Measurements from ENCODE around the gene ADAMTS12.

The ADAMTS12 gene

GRCh38 chr5:33650911-33651310 is 240.9 kb downstream of the ADAMTS12 start:
- no peak for DNase-seq (ENCODE audit: low spot score)

DNA sequence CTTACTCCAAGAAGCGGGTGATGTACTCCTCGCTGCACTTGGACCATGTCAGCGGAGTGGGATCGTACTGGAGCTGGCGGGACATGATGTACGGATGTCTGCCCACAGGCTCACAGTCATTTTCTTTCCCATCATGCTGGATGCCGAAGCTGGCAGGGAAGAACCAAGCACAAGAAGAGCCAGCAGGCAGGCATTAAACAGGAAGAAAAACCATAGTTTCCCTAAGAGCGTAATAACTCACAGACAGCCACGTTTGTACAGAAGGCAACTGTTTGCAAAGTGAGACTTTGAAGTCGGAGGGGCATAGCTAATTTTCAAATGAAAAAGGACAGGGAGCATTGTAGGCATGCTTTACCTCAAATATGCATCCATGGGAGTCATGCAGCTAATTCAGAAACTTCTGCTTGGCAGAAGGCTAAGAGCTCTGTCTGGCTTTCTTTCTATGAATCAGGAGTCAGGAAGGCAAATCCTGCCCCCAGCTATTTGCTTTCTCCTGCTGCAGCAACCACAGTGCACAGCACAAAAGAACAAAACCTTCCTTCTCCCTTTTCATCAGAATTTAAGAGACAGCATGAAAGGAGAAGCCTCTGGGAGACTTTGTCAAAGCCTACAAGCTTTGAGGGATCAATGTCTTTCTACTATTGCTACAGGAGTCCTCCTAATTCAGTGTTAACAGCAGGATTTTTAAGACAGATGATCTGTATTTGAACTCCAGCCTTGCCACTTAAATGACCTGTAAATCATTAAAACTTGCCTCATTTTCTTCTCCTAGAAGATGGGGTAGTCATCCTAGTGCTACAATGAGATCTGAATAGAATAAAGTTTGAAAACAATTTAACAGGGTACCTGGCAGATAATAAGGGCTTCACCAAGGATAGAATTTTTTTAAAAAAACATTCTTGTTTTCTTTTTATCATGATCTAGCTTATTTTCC is 242.0 kb downstream of the ADAMTS12 start:
- DNase-seq (ENCODE audit: low spot score): peak; percentile 60

GRCh38 chr5:33641744-33642505 is 249.9 kb downstream of the ADAMTS12 start:
- no peak for DNase-seq (ENCODE audit: low spot score)

- no peak for DNase-seq (ENCODE audit: low spot score)
These were observed 252.3 kb downstream of the ADAMTS12 start for GRCh38 chr5:33639474-33639873.

DNA sequence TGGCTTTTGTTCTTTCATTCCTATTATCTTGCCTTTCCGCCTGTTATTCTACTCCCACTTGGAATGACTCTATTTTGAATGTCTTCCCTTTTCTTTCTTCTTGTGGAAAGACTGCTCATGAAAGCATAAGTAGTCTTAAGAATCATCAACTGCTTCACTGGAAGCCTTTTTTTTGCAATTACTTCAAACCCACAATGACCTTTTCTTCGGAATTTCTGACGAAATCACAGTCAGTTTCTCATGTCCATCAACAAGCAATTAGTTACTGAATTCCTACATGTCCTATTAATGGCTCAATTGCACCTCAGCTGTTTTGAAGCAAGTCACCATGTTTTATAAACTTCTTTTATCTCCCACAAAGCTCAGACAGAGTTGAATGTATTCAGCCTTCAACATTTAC is 254.8 kb downstream of the ADAMTS12 start:
- no peak for DNase-seq (ENCODE audit: low spot score)

- no peak for DNase-seq (ENCODE audit: low spot score)
These were observed 256.2 kb downstream of the ADAMTS12 start for GRCh38 chr5:33635582-33635981.

GRCh38 chr5:33633699-33634098 is 258.1 kb downstream of the ADAMTS12 start:
- no peak for DNase-seq (ENCODE audit: low spot score)

GRCh38 chr5:33631786-33632185 is 260.0 kb downstream of the ADAMTS12 start:
- no peak for DNase-seq (ENCODE audit: low spot score)

GRCh38 chr5:33631139-33631538 is 260.7 kb downstream of the ADAMTS12 start:
- DNase-seq (ENCODE audit: low spot score): no peak

DNA sequence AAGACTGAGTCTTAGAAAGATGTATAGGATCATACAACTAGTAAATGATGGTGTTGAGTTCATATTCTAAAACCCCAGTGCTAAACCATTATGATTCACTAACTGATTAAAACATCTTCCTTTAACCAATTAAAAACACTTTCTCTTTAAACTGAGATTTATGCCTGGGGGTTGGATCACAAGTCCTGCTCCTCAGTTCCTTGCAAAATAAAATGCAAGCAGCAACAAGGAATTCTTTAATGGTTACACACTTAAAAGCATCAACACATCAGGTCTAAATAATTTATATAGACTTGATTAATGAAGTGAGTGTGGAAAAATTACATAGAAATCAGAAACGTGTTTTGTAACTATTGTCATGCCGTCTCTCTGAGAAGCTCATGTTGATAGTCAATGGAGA is 261.8 kb downstream of the ADAMTS12 start:
- no peak for DNase-seq (ENCODE audit: low spot score)

GRCh38 chr5:33628796-33629195 is 263.0 kb downstream of the ADAMTS12 start:
- no peak for DNase-seq (ENCODE audit: low spot score)

GRCh38 chr5:33621514-33621913 is 270.3 kb downstream of the ADAMTS12 start:
- DNase-seq (ENCODE audit: low spot score): no peak

DNA sequence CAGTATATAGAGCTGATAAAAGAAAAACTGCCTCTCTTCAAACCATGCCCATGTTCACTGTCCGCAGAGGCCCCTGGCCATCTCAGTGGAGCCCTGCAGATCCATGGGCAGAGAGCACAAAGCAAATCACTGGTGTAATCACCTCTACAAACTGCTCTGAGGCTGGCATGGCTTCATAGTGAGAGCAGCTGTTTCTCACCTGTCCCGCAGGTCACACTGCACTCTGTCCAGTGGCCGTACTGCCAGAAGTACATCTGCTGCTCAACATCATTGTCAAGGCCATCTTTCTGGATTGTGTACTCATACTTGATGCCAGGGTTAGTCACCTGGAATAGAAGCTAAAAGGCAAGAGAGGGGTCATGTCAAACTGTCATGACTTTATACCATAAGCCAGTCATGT is 277.8 kb downstream of the ADAMTS12 start:
- no peak for DNase-seq (ENCODE audit: low spot score)

- DNase-seq (ENCODE audit: low spot score): peak; percentile 26
These were observed 279.4 kb downstream of the ADAMTS12 start for GRCh38 chr5:33612386-33612785.

GRCh38 chr5:33611877-33612276 is 279.9 kb downstream of the ADAMTS12 start:
- peak; percentile 31 for DNase-seq (ENCODE audit: low spot score)

GRCh38 chr5:33608344-33609041 is 283.3 kb downstream of the ADAMTS12 start:
- DNase-seq (ENCODE audit: low spot score): no peak

- DNase-seq (ENCODE audit: low spot score): no peak
These were observed 287.3 kb downstream of the ADAMTS12 start for GRCh38 chr5:33604503-33604902.

DNA sequence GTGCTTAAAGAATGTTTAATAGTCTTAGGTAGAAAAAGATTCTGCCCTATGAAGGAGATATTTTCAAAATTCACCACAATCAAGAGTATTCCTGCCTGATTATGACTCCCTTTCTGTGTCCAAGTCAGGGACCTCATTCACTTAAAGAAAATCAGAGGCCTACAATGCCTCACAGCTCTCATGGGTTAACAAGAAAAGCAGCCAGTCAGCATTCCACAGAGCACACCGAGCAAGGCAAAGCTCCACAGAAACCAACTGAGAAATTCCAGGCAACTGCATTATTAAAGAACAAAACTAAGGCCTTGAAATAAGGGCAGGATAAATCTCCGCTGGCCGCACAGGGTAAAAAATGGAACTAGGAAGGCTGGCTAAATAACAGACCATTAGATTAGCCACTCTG is 289.9 kb downstream of the ADAMTS12 start:
- DNase-seq (ENCODE audit: low spot score): no peak

DNA sequence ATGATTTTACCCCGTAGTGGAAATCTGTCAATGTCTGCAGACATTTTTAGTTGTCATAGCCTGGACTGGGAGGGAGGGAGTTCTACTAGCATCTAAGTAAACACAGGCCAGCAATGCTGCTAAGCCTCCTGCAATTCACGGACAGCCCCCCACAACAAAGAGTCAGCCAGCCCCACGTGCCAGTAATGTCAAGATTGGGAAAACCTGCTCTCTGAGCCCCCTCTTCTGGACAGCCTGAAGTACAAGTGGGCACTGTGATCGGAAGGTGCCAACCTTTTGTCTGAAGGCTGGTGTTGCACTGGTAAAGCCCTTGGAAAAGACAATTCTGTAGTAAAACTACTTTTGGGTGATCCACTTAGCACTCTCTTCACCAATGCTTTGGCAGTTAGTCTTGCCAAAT is 296.5 kb downstream of the ADAMTS12 start:
- no peak for DNase-seq (ENCODE audit: low spot score)

DNA sequence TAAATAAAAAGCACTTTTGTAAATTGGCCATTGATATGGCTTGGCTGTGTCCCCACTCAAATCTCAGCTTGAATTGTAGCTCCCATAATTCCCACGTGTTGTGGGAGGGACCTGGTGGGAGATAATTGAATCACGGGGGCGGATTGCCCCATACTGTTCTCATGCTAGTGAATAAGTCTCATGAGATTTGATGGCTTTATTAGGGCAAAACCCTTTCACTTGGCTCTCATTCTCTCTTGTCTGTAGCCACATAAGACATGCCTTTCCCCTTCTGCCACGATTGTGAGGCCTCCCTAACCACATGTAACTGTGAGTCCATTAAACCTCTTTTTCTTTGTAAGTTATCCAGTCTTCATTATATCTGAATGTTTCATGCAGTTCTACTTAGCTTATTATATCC is 297.8 kb downstream of the ADAMTS12 start:
- DNase-seq (ENCODE audit: low spot score): no peak

DNA sequence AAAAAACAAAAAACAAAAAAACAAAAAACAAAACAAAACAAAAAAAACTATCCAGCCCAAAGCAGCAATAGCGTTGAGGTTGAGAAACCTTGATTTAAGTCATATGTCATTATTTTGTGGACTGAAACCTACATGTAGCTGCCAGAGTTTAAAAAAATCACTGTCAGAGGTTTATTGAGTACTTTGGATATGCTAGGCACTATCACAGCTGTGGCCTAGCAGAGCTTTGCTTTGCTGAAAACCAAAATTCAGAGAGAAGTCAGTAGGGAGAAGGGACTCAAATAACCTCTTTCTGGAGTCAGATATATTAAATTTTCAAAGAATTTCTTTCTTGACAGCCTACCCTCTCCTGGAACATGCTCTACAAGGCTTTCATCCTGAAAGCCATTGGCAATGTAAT is 299.5 kb downstream of the ADAMTS12 start:
- DNase-seq (ENCODE audit: low spot score): no peak

DNA sequence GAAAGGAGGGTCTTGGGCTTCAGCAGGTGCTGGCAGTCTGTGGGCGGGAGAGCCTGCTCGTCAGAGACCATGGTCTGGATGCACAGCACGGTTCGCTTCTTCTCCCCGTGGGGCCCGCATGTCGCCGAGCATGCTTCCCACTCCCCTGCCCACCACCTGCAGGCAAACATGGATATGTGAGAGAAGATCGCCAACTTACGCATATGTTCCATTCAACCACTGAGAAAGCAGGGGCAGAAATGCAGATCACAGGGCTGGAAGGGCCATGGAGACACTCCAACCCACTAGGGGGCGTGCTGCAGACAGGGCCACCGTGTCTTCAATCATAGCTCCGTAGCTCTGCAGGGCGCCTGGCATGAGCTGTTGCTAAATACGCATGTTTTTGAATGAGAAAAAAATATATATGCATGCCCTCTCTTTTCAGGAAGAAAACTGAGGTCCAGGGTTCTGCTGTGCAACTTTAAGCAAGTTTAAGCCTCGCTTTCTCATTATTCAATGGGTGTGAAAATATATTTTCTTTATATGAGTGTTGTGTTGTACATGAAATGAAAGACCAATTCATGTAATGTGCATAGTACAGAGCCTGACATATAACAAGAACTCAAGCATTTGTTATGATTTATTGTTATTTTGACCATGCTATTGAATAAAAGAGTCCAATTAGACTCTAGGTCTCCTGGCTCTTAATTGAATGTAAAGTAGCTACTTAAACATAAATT is 303.0 kb downstream of the ADAMTS12 start:
- no peak for DNase-seq (ENCODE audit: low spot score)

Measured in AG08396 (cell line).